ENCODE results near the gene CCNE1.
"Not testable (repeated sequence)": the region's sequence is repeated elsewhere in the genome, so short reads cannot be mapped to it uniquely, and the experiment has no call there.

The CCNE1 gene

DNA sequence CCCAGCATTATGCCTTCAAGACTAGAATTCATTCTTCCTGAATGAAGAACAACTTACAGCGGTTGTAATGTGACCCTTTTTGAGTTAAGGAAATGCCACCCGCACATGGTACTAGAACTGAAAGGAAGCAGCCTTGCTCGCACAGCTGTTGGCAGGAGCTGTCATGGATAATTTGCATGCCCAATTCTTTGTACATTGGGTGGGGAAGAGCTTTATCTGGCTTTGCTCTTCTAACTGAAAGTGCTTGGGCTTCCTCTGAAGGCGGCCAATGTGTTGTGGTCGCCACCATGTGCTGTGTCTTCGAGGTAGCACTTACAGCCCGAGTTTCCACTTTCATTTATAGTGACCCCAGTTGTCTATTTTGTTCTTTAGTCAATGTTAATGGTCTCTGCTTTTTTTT lies 3.4 kb downstream of the CCNE1 start:
- Mint-ChIP-seq H3K4me1 (ENCODE audit: low read depth) (peaks cover 27% of the 10 kb centered on the region), H3K4me3 (no peak overlapping the region), H3K9me3 (no peaks in the 10 kb centered on the region), H3K27ac (no peak overlapping the region), H3K27me3 (ENCODE audit: low read depth) (no peaks in the 10 kb centered on the region), H3K36me3 (ENCODE audit: low read depth) (peaks cover 36% of the 10 kb centered on the region)
- DNase-seq (ENCODE audit: low spot score): no peak

DNA sequence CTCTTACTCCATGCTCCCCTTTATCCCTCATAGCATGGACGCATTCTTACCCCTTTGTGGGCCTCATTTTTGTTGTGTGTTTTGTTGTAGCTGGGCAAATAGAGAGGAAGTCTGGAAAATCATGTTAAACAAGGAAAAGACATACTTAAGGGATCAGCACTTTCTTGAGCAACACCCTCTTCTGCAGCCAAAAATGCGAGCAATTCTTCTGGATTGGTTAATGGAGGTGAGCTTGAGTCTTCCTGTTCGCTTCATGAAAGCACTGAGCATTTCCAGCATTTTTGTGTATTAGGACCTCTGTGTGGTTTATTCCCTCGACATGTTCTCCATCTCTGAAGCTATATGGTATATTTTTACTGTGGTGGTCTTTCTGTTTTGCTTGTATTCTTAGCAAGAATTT lies 5.5 kb downstream of the CCNE1 start:
- Mint-ChIP-seq H3K36me3 (ENCODE audit: low read depth) (peaks cover 57% of the 10 kb centered on the region), H3K27me3 (ENCODE audit: low read depth) (no peaks in the 10 kb centered on the region), H3K9me3 (no peaks in the 10 kb centered on the region), H3K27ac (no peak overlapping the region), H3K4me1 (ENCODE audit: low read depth) (peaks cover 22% of the 10 kb centered on the region), H3K4me3 (no peak overlapping the region)
- DNase-seq (ENCODE audit: low spot score): no peak

DNA sequence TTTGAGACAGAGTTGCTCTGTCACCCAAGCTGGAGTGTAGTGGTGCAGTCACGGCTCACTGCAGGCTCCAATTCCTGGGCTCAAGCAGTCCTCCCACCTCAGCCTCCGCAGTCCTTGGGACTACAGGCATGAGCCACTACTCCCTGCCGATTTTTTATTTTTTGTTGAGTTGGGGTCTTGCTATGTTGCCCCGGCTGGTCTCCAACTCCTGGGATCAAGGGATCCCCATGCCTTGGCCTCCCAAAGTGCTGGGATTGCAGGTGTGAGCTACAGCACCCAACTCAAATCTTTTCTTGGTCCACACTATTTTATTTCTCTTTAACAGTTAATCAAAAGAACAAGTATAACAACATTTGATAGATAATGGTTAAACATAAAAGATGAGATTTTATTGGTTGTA lies 7.5 kb downstream of the CCNE1 start:
- Mint-ChIP-seq H3K9me3 (no peaks in the 10 kb centered on the region), H3K36me3 (ENCODE audit: low read depth) (peaks cover 56% of the 10 kb centered on the region), H3K4me3 (no peak overlapping the region), H3K27ac (no peak overlapping the region), H3K4me1 (ENCODE audit: low read depth) (peaks cover 11% of the 10 kb centered on the region), H3K27me3 (ENCODE audit: low read depth) (no peaks in the 10 kb centered on the region)
- no peak for DNase-seq (ENCODE audit: low spot score)

DNA sequence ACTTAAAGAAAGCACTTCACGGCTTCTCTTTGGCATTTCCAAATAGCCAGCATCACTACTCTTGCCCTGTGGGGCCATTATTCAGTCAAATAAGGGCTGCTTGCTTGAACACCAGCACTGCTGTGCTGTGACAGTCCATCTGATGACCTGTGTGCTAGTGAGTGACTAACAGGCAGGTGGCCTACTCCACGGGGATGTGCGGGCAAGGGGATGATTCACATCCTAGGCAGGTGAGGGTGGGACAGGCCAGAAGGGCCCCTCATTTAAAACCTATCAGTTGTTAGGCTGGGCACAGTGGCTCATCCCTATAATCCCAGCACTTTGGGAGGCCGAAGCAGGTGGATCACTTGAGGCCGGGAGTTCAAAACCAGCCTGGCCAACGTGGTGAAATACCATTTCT lies 8.2 kb downstream of the CCNE1 start:
- no peak overlapping the region for H3K4me3 Mint-ChIP-seq
- no peaks in the 10 kb centered on the region for H3K27me3 Mint-ChIP-seq (ENCODE audit: low read depth)
- no peak overlapping the region for H3K27ac Mint-ChIP-seq
- H3K36me3 Mint-ChIP-seq (ENCODE audit: low read depth): peaks cover 54% of the 10 kb centered on the region
- DNase-seq (ENCODE audit: low spot score): no peak
- H3K4me1 Mint-ChIP-seq (ENCODE audit: low read depth): peaks cover 8% of the 10 kb centered on the region
- no peaks in the 10 kb centered on the region for H3K9me3 Mint-ChIP-seq

DNA sequence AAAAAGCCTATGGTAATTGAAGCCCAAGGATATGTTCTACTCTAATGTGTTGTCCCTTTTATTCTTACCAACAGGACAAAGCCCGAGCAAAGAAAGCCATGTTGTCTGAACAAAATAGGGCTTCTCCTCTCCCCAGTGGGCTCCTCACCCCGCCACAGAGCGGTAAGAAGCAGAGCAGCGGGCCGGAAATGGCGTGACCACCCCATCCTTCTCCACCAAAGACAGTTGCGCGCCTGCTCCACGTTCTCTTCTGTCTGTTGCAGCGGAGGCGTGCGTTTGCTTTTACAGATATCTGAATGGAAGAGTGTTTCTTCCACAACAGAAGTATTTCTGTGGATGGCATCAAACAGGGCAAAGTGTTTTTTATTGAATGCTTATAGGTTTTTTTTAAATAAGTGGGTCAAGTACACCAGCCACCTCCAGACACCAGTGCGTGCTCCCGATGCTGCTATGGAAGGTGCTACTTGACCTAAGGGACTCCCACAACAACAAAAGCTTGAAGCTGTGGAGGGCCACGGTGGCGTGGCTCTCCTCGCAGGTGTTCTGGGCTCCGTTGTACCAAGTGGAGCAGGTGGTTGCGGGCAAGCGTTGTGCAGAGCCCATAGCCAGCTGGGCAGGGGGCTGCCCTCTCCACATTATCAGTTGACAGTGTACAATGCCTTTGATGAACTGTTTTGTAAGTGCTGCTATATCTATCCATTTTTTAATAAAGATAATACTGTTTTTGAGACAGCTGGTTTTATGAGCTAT lies 12.0 kb downstream of the CCNE1 start:
- Mint-ChIP-seq H3K4me3 (no peak overlapping the region), H3K27me3 (ENCODE audit: low read depth) (no peaks in the 10 kb centered on the region), H3K27ac (no peak overlapping the region), H3K4me1 (ENCODE audit: low read depth) (no peaks in the 10 kb centered on the region), H3K9me3 (no peaks in the 10 kb centered on the region), H3K36me3 (ENCODE audit: low read depth) (peaks cover 42% of the 10 kb centered on the region)
- DNase-seq (ENCODE audit: low spot score): no peak

DNA sequence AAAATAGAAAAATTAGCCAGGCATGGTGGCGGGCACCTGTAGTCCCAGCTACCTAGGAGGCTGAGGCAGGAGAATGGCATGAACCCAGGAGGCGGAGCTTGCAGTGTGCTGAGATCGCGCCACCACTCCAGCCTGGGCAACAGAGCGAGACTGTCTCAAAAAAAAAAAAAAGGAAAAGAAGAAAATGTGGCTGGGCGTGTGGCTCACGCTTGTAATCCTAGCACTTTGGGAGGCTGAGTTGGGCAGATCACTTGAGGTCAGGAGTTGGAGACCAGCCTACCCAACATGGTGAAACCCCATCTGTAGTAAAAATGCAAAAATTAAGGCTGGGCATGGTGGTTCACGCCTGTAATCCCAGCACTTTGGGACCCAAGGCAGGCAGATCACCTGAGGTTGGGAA lies 13.5 kb downstream of the CCNE1 start:
- H3K4me3 Mint-ChIP-seq; H3K27me3 Mint-ChIP-seq (ENCODE audit: low read depth); H3K27ac Mint-ChIP-seq; DNase-seq (ENCODE audit: low spot score); H3K9me3 Mint-ChIP-seq; H3K4me1 Mint-ChIP-seq (ENCODE audit: low read depth): not testable (repeated sequence)
- H3K36me3 Mint-ChIP-seq (ENCODE audit: low read depth): peaks cover 33% of the 10 kb centered on the region

DNA sequence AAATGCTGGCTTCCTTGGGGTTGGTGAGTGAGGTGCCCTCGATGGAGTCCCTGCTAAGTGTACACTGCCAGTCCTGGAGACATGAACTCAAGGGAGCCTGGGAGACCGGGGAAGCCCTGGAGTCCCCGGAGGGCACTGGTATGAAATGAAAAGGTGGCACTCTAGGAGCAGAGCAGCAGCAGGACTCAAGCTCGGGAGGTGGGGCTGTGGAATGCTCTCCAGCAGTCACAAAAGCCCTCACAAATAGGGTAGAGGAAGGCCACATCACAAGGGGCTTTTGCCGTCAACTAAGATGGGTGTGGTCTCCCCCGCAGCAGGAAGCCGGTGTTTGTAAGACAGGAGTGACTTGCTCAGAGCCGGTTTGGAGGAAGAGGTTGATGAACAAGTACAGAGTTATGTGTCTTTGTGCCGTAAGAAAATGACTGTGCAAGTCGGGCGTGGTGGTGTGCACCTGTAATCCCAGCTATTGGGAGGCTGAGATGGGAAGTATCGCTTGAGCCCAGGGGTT lies 19.3 kb downstream of the CCNE1 start:
- Mint-ChIP-seq H3K36me3 (ENCODE audit: low read depth) (no peaks in the 10 kb centered on the region), H3K27me3 (ENCODE audit: low read depth) (no peaks in the 10 kb centered on the region), H3K27ac (peak overlapping the region; percentile 98), H3K9me3 (no peaks in the 10 kb centered on the region), H3K4me1 (ENCODE audit: low read depth) (peaks cover 39% of the 10 kb centered on the region), H3K4me3 (peak overlapping the region; percentile 87)
- peak; percentile 62 for DNase-seq (ENCODE audit: low spot score)

DNA sequence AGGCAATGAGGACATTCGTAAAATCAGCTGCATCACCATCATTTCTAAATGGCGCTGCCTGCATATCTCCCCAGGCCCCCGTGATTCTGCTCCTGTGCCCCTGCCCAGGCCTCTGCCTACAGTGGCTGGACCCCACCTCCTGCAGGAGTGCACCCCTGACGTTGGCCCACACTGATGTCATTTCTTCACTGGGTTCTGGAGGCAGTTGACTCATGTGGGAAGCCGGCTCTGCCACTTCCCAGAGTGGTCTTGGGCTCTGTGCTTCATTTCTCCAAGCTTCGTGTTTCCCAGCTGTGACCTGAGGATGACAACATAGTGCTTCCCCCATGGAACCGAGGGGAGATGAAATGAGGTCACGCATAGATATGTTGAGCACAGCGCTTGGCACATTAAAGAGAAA lies 19.9 kb downstream of the CCNE1 start:
- Mint-ChIP-seq H3K4me3 (peak overlapping the region; percentile 87), H3K27me3 (ENCODE audit: low read depth) (no peaks in the 10 kb centered on the region), H3K4me1 (ENCODE audit: low read depth) (peaks cover 44% of the 10 kb centered on the region), H3K9me3 (no peaks in the 10 kb centered on the region), H3K36me3 (ENCODE audit: low read depth) (no peaks in the 10 kb centered on the region), H3K27ac (peak overlapping the region; percentile 98)
- DNase-seq (ENCODE audit: low spot score): no peak

DNA sequence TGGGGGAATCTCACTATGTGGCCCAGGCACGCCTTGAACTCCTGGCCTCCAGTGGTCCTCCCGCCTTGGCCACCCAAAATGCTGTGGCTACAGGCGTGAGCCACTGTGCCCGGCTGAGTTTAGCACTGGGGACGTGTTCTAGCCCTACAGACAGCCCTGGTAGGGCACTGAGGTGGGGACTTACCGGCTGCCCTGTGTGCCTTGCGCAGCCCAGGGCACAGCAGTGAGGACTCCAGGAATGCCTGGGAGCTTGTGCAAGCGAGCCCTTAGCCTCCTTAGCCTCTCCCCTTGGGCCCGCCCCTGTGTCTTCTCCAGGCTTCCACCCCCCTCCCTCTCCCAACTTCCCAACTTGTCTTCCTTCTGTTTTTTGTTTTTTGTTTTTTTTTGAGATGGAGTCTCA lies 21.0 kb downstream of the CCNE1 start:
- Mint-ChIP-seq H3K27me3 (ENCODE audit: low read depth) (no peaks in the 10 kb centered on the region), H3K36me3 (ENCODE audit: low read depth) (no peaks in the 10 kb centered on the region)

DNA sequence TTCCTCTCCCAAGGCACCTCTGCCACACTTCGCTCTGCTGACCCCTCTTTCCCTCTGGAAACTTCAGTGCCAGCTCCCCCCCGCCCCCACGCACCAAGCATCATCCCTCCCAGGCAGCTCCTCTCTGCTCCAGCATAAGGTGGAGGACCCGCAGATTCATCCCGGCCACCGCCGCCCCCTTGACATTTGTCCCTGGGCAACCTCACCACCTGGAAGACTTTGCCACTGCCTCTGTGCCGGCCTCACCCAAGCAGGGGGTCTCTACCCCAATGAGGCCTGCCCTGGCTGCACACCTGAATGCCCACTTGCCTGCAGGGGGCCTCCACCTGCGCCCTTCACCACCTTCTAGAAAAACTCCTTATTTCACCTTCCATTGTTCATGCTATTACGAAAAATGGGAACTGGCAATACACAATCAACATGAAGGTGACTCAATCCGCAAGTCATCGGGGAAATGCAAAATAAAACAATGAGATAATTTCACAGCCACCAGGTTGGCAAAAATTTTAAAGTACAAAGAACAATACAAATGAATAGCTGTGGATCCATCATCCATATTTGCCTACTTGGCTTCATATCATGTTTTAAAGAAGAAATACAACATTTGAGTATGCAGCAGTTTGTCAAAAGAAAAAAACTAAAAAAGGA lies 21.9 kb downstream of the CCNE1 start:
- Mint-ChIP-seq H3K9me3 (no peaks in the 10 kb centered on the region), H3K4me3 (no peak overlapping the region), H3K4me1 (ENCODE audit: low read depth) (peaks cover 54% of the 10 kb centered on the region), H3K27ac (peak overlapping the region; percentile 82), H3K36me3 (ENCODE audit: low read depth) (no peaks in the 10 kb centered on the region), H3K27me3 (ENCODE audit: low read depth) (no peaks in the 10 kb centered on the region)
- DNase-seq (ENCODE audit: low spot score): no peak

More for the DNA sequence above, 21.0 kb downstream of the CCNE1 start:
- Mint-ChIP-seq H3K27ac (peak overlapping the region; percentile 82), H3K4me1 (ENCODE audit: low read depth) (peaks cover 54% of the 10 kb centered on the region), H3K4me3 (peak overlapping the region; percentile 24), H3K9me3 (no peaks in the 10 kb centered on the region)
- no peak for DNase-seq (ENCODE audit: low spot score)

DNA sequence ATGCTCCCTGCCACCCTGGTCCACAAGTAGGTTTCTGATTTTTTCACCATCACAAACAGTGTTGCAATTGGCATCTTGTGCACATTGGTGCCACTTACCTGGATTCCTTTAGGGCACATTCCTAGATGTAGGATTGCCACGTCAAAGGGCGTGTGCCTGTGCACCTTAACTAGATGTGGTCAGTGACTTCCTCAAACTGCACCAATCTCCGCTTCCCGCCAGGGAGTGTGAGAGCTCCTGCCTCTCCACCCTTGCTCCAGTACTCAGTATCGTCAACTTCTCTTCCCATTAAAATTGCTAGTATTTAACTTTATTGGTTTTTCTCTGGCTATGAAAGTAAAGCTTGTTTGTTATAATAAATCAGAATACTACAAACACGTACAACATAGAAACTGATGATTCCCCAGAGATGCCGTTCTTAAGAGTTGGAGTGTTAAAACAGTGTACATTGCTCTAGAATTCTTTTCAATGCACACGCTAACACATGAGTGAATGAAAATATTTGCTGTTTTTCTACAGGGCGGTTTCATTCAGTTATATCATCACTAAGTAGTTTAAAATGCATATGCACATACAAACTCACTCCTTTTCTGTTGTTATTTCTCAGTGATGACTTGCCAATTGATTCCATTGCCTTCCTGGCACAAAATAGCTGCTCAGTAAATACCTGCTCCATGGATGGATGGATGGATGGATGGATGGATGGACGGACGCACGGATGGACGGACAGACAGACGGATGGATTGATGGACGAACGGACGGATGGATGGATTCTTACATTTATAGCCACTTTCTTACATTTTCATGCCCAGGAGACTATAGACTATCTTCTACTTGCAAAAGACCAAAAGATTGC lies 23.4 kb downstream of the CCNE1 start:
- H3K4me1 Mint-ChIP-seq (ENCODE audit: low read depth): peaks cover 51% of the 10 kb centered on the region
- H3K9me3 Mint-ChIP-seq: no peaks in the 10 kb centered on the region
- no peaks in the 10 kb centered on the region for H3K27me3 Mint-ChIP-seq (ENCODE audit: low read depth)
- no peaks in the 10 kb centered on the region for H3K36me3 Mint-ChIP-seq (ENCODE audit: low read depth)
- peak overlapping the region; percentile 61 for H3K27ac Mint-ChIP-seq
- no peak for DNase-seq (ENCODE audit: low spot score)
- H3K4me3 Mint-ChIP-seq: no peak overlapping the region

DNA sequence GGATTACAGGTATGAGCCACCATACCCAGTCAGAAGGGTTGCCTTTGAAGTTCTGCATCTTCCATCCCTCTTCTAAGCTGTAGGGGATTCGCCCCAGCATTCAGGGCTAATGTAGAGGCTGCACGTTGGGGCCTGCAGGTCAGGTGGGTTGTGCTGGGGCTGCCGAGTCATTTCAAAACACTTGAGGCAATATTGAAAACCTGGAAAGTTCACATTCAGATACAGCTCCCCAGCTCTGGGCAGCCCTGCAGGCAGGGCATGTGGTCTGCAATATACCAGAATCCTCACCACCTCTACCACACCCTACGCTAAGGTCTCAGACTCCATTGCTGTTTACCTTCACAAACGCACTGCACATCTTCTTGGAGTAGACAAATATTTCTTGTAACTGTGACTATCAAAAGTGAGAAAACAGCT lies 24.6 kb downstream of the CCNE1 start:
- H3K27ac Mint-ChIP-seq: peak overlapping the region; percentile 98
- H3K4me3 Mint-ChIP-seq: peak overlapping the region; percentile 84
- DNase-seq (ENCODE audit: low spot score): peak; percentile 62
- no peaks in the 10 kb centered on the region for H3K9me3 Mint-ChIP-seq
- no peaks in the 10 kb centered on the region for H3K36me3 Mint-ChIP-seq (ENCODE audit: low read depth)
- peaks cover 39% of the 10 kb centered on the region for H3K4me1 Mint-ChIP-seq (ENCODE audit: low read depth)
- no peaks in the 10 kb centered on the region for H3K27me3 Mint-ChIP-seq (ENCODE audit: low read depth)

DNA sequence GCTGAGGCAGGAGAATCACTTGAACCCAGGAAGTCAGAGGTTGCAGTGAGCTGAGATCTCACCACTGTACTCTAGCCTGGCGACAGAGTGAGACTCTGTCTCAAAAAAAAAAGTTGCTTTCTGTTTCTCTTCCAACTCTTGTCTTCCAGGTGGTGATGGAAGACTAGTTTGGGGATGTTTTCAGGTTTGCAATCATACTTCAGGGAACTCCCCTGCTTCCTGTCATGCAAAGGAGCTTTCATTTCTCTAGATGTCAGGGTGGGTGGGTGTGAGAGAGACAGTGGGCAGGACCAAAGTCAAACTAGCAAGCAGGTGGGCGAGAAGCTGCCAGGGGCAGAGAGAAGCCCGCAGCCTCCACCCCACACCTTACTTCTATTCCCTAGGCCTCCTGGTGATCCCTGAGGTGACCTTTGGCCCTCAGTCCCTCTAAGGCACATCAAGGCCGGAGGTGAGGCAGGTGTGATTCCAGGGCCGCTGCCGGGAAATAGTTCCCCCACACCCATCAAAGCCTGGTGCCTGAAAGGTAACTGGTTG lies 25.7 kb downstream of the CCNE1 start:
- Mint-ChIP-seq H3K9me3 (no peaks in the 10 kb centered on the region), H3K4me1 (ENCODE audit: low read depth) (peaks cover 34% of the 10 kb centered on the region), H3K27ac (peak overlapping the region; percentile 98), H3K27me3 (ENCODE audit: low read depth) (no peaks in the 10 kb centered on the region), H3K36me3 (ENCODE audit: low read depth) (no peaks in the 10 kb centered on the region), H3K4me3 (peak overlapping the region; percentile 84)
- peak; percentile 71 for DNase-seq (ENCODE audit: low spot score)

DNA sequence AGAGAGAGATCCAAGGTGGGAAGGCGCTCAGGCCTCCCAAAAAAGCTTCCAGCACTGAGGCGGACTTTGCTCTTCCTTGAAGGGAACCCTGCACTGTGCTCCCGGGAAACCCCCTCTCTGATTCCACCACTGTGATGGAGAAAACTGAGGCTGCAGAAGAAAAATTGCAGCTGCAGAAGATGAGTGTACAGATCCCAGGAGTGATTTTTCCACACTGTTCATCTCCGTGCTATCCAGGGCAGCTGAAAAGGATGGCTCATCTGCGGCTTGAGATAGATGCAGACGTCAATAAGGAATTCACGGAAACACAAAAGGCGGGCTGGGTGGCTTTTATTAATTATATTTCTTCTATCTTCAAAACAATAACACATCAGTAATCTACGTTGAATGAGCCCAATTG lies 26.2 kb downstream of the CCNE1 start:
- no peak for DNase-seq (ENCODE audit: low spot score)
- no peaks in the 10 kb centered on the region for H3K36me3 Mint-ChIP-seq (ENCODE audit: low read depth)
- H3K4me3 Mint-ChIP-seq: no peak overlapping the region
- no peaks in the 10 kb centered on the region for H3K27me3 Mint-ChIP-seq (ENCODE audit: low read depth)
- H3K4me1 Mint-ChIP-seq (ENCODE audit: low read depth): peaks cover 34% of the 10 kb centered on the region
- peak overlapping the region; percentile 98 for H3K27ac Mint-ChIP-seq
- no peaks in the 10 kb centered on the region for H3K9me3 Mint-ChIP-seq
